ENCODE measurements around the gene ACADS. TPM values are rescaled to one million over a fixed set of nuclear protein-coding genes. Genes with fewer than 3 reads are reported as not detected.
A peak's percentile ranks its signal among the peaks of the same experiment; 100 is the strongest.

The ACADS gene
- total RNA-seq, 1 donor from 2014 or later: 14.2 TPM

DNA sequence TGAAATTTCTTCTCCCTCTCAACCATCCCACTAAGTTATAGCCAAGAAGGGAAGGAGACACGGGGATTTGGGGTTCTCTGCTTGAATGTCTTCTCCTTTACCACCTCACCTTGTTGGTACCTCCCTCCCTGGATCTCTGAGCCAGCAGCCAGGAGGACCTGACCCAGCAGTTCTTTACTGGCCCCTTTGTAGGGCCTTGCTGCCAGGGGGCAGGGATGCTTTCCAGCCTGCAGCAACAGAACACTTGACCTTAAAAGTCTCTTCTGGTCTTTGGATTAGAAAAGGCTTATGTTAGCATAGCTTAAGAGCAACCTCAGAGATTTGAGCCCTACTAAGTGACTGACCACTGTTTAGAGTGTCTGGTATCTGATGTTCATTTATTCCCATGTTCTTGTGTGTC lies 28.3 kb upstream of the ACADS start:
- intact Hi-C loops (cut with DNase I): no loop called here
- no peak for DNase-seq (ENCODE audit: low spot score)
- no peak for ATAC-seq

GRCh38 chr12:120698665-120699064 lies 27.0 kb upstream of the ACADS start:
- intact Hi-C loops (cut with DNase I): no loop called here
- DNase-seq (ENCODE audit: low spot score): no peak
- ATAC-seq: peak; percentile 46

- intact Hi-C loops (cut with DNase I): no loop called here
- ATAC-seq (no peak), DNase-seq (ENCODE audit: low spot score) (no peak)
These were observed 26.1 kb upstream of the ACADS start for GRCh38 chr12:120699553-120699952.

DNA sequence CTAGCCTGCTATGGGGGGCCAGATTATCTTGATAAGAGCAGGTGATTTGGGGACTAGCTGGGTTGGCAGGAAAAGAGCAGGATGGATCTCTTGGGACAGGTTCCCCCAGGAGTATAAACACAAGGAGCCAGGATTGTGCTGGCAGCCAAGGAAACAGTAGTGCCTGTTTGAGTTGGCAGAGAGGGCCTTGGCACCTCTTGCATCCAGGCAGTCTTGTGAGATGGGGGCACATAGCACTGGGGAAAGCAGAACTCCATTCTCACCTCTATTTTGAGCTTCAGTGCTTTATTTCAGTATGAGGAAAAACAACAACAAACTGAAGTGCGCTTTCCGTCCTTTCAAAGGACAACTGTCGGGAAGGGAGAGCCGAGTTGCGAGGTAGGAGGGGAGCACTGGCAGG lies 24.7 kb upstream of the ACADS start:
- ATAC-seq (no peak), DNase-seq (ENCODE audit: low spot score) (no peak)
- intact Hi-C loops (cut with DNase I): no loop called here

GRCh38 chr12:120702637-120703036 lies 23.0 kb upstream of the ACADS start:
- DNase-seq (ENCODE audit: low spot score): no peak
- no peak for ATAC-seq
- intact Hi-C loops (cut with DNase I): no loop called here

GRCh38 chr12:120703311-120703942 lies 22.2 kb upstream of the ACADS start:
- ATAC-seq (no peak), DNase-seq (ENCODE audit: low spot score) (no peak)
- intact Hi-C loops (cut with DNase I): no loop called here

DNA sequence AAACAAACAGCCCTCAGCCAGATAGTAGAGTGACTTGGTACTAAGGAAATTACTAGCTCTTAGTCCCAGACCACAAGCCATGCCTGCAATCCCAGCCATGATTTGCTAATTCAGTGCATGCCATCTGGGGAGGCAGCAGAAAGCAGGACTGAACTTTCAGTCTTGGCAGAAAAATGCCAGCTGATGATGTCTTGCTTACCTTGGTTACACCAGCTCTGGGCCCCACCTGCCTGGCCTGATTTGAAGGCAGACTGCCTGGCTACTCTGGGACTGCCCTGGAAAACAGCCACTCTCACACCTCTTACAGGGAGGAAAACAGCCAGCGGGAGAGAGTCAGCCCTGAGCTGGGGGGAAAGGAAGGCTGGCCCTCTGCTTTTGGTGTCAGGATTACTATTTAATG lies 20.0 kb upstream of the ACADS start:
- DNase-seq (ENCODE audit: low spot score) (no peak), ATAC-seq (no peak)
- intact Hi-C loops (cut with DNase I): no loop called here

- ATAC-seq (no peak), DNase-seq (ENCODE audit: low spot score) (no peak)
- intact Hi-C loops (cut with DNase I): no loop called here
These were observed 19.6 kb upstream of the ACADS start for GRCh38 chr12:120706029-120706428.

DNA sequence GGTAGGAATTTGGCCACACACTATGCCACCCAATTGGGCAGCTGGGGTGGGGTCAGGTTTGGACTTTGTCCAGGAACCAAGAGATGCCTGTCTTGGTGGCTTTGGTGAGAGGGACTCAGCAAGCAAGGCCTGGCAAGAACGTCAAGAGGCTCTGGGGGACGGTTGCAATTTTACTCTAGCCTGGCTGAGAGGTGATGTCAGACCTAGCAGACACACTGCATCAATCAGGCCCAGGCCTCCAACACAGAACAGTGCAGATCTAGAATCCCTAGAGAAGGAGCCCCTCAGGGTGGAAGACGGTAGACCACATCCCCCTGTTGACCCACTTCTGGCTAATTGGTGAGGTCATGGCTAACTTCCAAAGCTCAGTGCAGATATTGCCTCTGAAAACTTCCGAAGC lies 17.0 kb upstream of the ACADS start:
- intact Hi-C loops (cut with DNase I): no loop called here
- no peak for ATAC-seq
- no peak for DNase-seq (ENCODE audit: low spot score)

DNA sequence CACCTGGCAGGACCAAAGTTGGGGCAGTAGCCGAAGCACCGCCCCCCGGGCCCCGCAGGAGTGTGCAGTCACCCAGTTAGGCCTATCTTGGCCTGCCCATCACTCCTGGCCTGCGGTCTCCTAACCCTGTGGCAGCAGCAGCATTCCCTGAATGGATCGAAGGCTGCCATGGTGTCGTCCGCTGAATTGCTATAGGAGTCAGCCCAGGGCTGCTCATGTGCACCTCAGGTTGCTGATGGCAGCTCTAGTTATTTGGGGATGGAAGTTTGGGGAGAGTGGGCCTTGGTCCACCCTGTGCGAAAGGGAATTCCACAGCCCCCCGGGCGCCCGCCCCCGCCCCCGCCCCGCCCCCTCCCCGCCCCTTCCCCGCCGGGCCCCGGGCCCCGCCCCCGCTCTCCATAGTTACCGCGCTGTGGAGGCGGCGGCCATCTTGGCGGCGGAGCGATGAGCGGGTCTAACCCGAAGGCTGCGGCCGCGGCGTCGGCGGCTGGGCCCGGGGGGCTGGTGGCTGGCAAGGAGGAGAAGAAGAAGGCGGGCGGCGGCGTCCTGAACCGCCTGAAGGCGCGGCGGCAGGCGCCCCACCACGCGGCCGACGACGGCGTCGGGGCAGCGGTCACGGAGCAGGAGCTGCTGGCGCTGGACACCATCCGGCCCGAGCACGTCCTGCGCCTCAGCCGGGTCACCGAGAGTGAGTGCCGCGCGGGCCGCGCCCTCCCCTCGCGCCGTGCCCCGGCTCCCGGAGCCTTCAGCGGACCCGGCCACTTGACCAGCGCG lies 15.4 kb upstream of the ACADS start, which contains the start of gene UNC119B:
Gene UNC119B, plus strand, starts transcription at position 428 of the 774 bp plus-strand sequence. Its CDS starts 17 bp downstream, at position 445.
- intact Hi-C loops (cut with DNase I): no loop called here
- ATAC-seq: peak; percentile 91
- DNase-seq (ENCODE audit: low spot score): peak; percentile 87

- ATAC-seq (peak; percentile 39), DNase-seq (ENCODE audit: low spot score) (no peak)
- intact Hi-C loops (cut with DNase I): no loop called here
These were observed 14.8 kb upstream of the ACADS start for GRCh38 chr12:120710805-120711296.

- no peak for ATAC-seq
- no peak for DNase-seq (ENCODE audit: low spot score)
- intact Hi-C loops (cut with DNase I): no loop called here
These were observed 14.2 kb upstream of the ACADS start for GRCh38 chr12:120711411-120711810.

- no peak for ATAC-seq
- no peak for DNase-seq (ENCODE audit: low spot score)
- intact Hi-C loops (cut with DNase I): no loop called here
These were observed 13.0 kb upstream of the ACADS start for GRCh38 chr12:120712610-120713009.

GRCh38 chr12:120713861-120714482 lies 11.7 kb upstream of the ACADS start:
- intact Hi-C loops (cut with DNase I): no loop called here
- ATAC-seq (peak; percentile 81), DNase-seq (ENCODE audit: low spot score) (peak; percentile 75)

- intact Hi-C loops (cut with DNase I): loop anchor here (5.0 kb wide), 1 partner anchor 71 kb away; no protein-coding TSS in a partner anchor
- no peak for DNase-seq (ENCODE audit: low spot score)
- ATAC-seq: no peak
These were observed 7.6 kb upstream of the ACADS start for GRCh38 chr12:120718055-120718454.

- DNase-seq (ENCODE audit: low spot score): no peak
- no peak for ATAC-seq
- intact Hi-C loops (cut with DNase I): loop anchor here (5.0 kb wide), 1 partner anchor 72 kb away; no protein-coding TSS in a partner anchor
These were observed 6.6 kb upstream of the ACADS start for GRCh38 chr12:120719072-120719471.

DNA sequence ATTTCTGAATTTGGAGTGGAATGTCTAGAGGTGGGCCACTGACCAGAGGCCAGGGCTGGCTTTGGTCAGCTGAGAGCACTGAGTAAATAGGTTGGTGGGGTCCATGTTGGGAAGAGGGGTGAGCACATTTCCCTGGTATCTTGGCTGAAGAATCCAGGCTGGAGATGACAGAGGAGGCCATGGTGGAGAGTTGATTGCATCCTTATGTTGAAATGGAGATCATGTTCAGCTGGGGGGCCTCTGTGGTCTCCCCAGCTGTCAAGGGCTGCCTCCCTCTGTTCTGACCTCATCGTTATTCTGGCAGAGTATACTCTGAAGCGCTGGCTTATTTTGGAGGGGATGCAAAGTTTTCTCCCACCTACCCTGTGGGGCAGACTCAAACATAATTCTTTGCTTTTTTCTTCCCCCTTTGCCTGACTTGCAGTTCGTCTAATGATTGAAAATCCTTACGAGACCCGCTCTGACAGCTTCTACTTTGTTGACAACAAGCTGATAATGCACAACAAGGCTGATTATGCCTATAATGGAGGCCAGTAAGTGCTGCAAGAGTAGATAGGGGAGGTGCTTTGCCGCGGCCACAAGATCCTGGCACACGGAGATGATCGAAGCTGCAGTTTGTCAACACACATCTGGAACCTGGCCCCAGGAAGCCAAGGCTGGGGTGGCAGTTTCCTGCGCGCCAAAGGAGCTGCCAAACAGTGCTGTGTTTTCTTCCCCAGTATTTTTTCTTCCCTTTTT lies 6.0 kb upstream of the ACADS start:
- ATAC-seq (no peak), DNase-seq (ENCODE audit: low spot score) (no peak)
- intact Hi-C loops (cut with DNase I): loop anchor here (5.0 kb wide), 1 partner anchor 72 kb away; no protein-coding TSS in a partner anchor

DNA sequence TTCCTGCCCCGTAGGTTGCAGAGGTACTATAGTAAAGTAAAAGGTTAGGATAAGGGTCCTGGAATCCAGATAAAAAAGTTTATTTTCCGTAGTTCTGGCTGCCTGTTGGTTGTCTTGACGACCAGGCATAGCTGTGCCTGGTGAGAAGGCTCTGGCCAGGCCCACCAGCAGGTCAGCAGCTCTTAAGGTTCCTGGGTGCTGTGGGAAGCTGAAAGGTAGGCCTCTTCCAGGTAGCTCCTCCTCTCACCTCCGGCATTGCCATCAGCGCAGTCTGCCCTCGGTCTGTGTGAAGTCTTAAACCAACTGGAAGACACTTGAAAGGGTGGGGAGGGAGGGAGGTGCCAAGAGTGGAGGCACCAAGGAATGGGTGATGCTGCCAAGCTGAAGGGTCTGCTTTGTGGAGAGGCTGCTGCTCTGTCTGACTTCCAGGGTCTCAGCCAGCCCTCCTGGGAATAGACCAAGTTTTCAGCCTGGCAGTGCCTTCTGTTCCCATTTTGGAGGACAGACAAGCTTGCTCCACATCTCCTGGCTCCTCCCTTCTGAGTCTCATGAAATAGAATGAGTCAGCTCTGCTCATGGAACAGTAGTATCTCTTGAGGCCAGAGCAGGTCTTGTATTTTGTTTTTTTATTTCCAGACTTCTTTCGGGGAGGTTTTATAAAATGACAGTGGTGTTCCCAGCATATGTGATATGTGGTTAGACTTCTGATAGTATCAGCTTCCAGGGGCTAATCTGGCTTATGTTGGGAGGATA lies 5.2 kb upstream of the ACADS start:
- intact Hi-C loops (cut with DNase I): no loop called here
- DNase-seq (ENCODE audit: low spot score) (no peak), ATAC-seq (peak; percentile 82)
